ENCODE data around the gene USP12.

- TF ChIP-seq POLR2A (IDR thresholded peaks at IDR 0.05) (no peak), CTCF (IDR thresholded peaks at IDR 0.05) (no peak)
Measured at GRCh38 chr13:27035892-27036235, 135.7 kb downstream of the USP12 start.

Measured in thyroid gland (tissue), 4 donors.